GM08714 (cell line): Measurements from ENCODE around the gene PCSK2.

Experiments used
- H3K4me3 ChIP-seq: fragments of 200-500 bp; sonication (Bioruptor generic); 2 replicates; pipeline ENCODE4 v1.5.1; 2014; ENCODE audit warnings: mild to moderate bottlenecking, low read length, inconsistent platforms
- ZNF274 ChIP-seq: IDR thresholded peaks from 2 replicates; pipeline ENCODE4 v1.6.1; 2012; ENCODE audit warnings: mild to moderate bottlenecking, low read depth, low read length

Gene PCSK2

GRCh38 chr20:17505636-17506517, 279.0 kb downstream of the PCSK2 start:
- no peak for TF ChIP-seq ZNF274
- H3K4me3 ChIP-seq = no peak overlapping the region; the same call in 1 of the 2 replicates

DNA sequence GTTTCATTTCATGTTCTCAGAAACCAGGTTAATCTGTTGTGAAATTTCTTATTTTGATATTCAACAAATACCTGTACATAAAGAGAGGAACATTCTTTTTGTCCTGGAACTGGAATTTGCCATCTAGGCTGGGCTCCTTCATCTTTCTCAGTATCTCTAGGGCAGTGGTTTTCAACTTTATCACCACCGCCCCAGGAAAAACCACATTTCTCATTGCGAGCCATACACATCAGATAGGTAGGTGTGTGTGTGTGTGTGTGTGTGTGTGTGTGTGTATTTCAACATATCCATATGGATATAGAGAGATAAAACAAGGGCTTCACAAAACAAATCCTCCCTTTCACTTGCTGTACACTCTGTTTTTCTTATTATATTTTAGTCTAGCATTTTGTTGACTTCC, 280.2 kb downstream of the PCSK2 start:
- no peak overlapping the region for H3K4me3 ChIP-seq
- TF ChIP-seq ZNF274 = no peak

- no peak for TF ChIP-seq ZNF274
- no peak overlapping the region for H3K4me3 ChIP-seq
Observed at GRCh38 chr20:17507531-17507930, 280.7 kb downstream of the PCSK2 start.

DNA sequence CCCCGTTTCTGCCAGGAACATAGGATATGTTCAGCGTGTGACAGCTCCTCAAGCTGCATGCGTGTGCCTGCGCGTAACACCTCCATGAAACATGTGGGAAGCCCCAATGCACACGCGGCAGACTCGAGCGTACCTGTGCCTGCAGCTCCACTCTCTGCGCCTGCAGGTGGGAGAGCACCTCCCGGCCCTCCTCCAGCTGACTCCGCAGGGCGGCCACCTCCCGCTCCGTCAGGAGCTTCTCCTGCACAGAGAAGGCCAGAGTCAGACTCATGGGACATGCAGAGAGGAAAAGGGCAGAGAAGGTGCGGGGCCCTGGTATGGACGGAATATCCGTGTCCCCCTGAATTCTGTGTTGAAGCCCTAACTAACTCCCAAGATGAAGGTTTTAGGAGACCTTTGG, 281.9 kb downstream of the PCSK2 start:
- H3K4me3 ChIP-seq = no peak overlapping the region
- TF ChIP-seq ZNF274 = no peak

- no peak for TF ChIP-seq ZNF274
Observed at GRCh38 chr20:17510548-17510947, 283.7 kb downstream of the PCSK2 start.

DNA sequence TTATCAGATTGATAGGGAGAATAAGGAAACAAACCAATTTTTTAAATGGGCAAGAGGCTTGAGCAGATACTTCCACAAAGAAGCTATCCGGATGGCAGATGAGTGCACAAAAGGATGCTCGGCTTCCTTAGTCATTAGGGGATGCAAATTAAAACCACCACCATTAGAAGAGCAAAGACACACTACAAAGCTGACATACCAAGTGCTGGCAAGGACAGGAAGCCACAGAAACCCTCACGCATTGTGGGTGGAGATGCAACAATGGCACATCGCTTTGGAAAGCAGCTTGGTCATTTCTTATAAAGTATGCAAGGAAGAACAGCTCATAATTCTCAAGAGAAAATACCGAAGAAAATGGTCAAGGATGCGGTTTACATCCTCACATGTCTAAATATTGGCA, 284.6 kb downstream of the PCSK2 start:
- H3K4me3 ChIP-seq = no peak overlapping the region
- no peak for TF ChIP-seq ZNF274

More at GRCh38 chr20:17510548-17510947, 283.7 kb downstream of the PCSK2 start:
- H3K4me3 ChIP-seq = no peak overlapping the region

DNA sequence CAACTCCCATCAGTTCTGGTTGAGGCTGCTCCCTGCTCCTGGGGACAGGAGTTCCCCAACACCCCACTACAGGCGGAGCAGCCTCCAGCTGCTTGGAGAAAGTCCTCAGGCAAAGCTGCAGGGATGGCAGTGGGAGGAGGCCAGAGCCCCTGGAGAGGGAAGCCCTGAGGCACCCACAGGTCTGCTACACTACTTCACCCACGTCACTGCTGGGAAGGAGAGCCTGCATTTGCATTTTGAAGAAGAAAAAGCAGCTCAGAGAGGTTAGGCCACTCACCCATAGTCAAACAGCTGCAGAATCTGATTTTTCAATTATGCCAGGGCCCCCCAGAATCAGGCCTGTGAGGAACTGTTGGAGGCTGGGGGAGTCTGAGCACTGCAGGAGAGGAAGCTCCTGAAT, 287.1 kb downstream of the PCSK2 start:
- TF ChIP-seq ZNF274 = no peak
- H3K4me3 ChIP-seq = no peak overlapping the region

DNA sequence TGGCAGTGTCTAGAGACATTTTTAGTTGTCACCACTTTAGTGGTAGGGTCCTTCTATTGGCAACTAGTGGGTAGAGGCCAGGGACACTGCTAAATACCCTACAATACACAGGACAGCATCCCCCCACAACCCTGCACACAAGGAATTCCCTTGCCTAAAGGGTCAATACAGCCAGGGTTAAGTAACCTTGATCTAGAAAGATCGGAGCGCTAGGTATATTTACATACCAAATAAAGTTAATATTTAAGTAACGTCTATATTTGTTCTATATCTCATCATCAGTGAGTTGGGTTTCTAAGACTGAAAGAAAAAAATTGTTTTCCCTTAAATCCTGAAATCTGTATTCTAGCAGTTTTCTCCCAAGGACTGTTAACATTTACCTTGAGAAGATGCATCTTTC, 288.2 kb downstream of the PCSK2 start:
- no peak for TF ChIP-seq ZNF274

GRCh38 chr20:17518339-17519052, 291.7 kb downstream of the PCSK2 start:
- TF ChIP-seq ZNF274 = no peak
- no peak overlapping the region for H3K4me3 ChIP-seq

More for the DNA sequence above, 288.2 kb downstream of the PCSK2 start:
- H3K4me3 ChIP-seq = no peak overlapping the region

GRCh38 chr20:17519606-17520285, 292.9 kb downstream of the PCSK2 start:
- H3K4me3 ChIP-seq = no peak overlapping the region
- no peak for TF ChIP-seq ZNF274

- H3K4me3 ChIP-seq = no peak overlapping the region
- TF ChIP-seq ZNF274 = no peak
Observed at GRCh38 chr20:17520583-17520982, 293.7 kb downstream of the PCSK2 start.

GRCh38 chr20:17522528-17522927, 295.7 kb downstream of the PCSK2 start:
- no peak for TF ChIP-seq ZNF274
- no peak overlapping the region for H3K4me3 ChIP-seq

- no peak overlapping the region for H3K4me3 ChIP-seq
- TF ChIP-seq ZNF274 = no peak
Observed at GRCh38 chr20:17523326-17523725, 296.5 kb downstream of the PCSK2 start.

GRCh38 chr20:17524560-17524959, 297.7 kb downstream of the PCSK2 start:
- no peak for TF ChIP-seq ZNF274
- H3K4me3 ChIP-seq = no peak overlapping the region
